ENCODE results near the gene SOX21. TPM values are rescaled to one million over a fixed set of nuclear protein-coding genes. Genes with fewer than 3 reads are reported as not detected.
"Not testable (repeated sequence)": the region's sequence is repeated elsewhere in the genome, so short reads cannot be mapped to it uniquely, and the experiment has no call there.

The SOX21 gene
- polyA plus RNA-seq, 2 donors = 8.5 to 9.6 TPM

DNA sequence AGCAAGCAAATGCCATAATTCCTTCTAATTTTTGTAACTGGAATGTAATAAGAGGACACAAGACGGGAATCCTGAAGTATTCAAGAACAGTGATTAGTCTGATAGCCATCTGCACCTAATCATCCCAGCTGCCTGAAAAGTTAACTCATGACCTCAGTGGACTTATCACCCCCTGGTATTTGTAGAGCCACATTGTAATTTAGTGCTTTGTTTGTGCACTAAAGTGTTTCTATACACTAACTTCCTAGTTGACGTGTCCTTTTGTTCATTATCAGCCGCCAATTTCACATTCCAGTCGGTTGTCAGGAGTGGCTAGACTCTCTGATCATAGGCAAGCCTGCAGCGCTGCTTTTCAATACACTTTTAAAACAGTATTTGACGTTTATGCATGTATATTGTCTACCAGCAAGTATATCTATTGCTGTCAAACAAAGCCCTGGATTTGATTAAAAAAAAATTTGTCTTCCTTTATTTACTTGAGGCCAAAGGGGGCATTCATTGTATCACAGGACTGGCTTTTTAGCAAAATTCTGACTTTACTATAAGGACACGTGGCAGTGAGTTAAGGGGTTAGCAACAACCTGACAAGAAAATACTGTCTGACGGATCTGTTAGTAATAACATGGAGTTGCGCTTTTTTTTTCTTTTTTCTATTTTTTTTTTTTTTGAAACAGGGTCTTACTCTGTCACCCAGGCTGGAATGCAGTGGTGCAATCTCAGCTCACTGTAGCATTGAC lies 10.4 kb upstream of the SOX21 start:
- Histone ChIP-seq H3K36me3 (ENCODE audit: control insufficient read depth in 2 of 2, insufficient read depth in 2 of 2, low read length in 1 of 2) (no peaks in the 10 kb centered on the region), H3K9me3 (ENCODE audit: control insufficient read depth in 2 of 2, insufficient read depth in 1 of 2, low read depth in 1 of 2, low read length in 1 of 2) (no peaks in the 10 kb centered on the region), H3K4me3 (ENCODE audit: low read depth in 1 of 2, low read length in 2 of 2) (no peak overlapping the region), H3K27me3 (ENCODE audit: control insufficient read depth in 1 of 2, insufficient read depth in 2 of 2, low read length in 2 of 2) (no peaks in the 10 kb centered on the region), H3K27ac (ENCODE audit: low read depth in 2 of 2, low read length in 1 of 2) (no peak overlapping the region), H3K4me1 (ENCODE audit: control insufficient read depth in 2 of 2, insufficient read depth in 2 of 2, low read length in 1 of 2) (peaks cover 0 to 2% of the 10 kb centered on the region in 2 donors)
- WGBS, 2 donors = 57 to 68% methylated on average over 9 of the region's 9 CpGs

DNA sequence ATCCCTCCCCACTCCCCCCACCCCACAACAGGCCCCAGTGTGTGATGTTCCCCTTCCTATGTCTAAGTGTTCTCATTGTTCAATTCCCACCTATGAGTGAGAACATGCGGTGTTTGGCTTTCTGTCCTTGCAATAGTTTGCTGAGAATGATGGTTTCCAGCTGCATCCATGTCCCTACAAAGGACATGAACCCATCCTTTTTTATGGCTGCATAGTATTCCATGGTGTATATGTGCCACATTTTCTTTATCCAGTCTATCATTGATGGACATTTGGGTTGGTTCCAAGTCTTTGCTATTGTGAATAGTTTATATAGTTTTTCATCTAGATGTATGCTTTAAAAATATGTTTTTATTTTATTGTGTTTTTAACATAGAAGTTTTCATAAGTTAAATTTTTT lies 6.4 kb upstream of the SOX21 start:
- not testable (repeated sequence) for H3K36me3 ChIP-seq (ENCODE audit: control insufficient read depth in 2 of 2, insufficient read depth in 2 of 2, low read length in 1 of 2); H3K4me1 ChIP-seq (ENCODE audit: control insufficient read depth in 2 of 2, insufficient read depth in 2 of 2, low read length in 1 of 2); H3K27me3 ChIP-seq (ENCODE audit: control insufficient read depth in 1 of 2, insufficient read depth in 2 of 2, low read length in 2 of 2); H3K27ac ChIP-seq (ENCODE audit: low read depth in 2 of 2, low read length in 1 of 2); H3K4me3 ChIP-seq (ENCODE audit: low read depth in 1 of 2, low read length in 2 of 2); H3K9me3 ChIP-seq (ENCODE audit: control insufficient read depth in 2 of 2, insufficient read depth in 1 of 2, low read depth in 1 of 2, low read length in 1 of 2)
- WGBS, 2 donors = 85 to 96% methylated on average over 1 of the region's 1 CpG

DNA sequence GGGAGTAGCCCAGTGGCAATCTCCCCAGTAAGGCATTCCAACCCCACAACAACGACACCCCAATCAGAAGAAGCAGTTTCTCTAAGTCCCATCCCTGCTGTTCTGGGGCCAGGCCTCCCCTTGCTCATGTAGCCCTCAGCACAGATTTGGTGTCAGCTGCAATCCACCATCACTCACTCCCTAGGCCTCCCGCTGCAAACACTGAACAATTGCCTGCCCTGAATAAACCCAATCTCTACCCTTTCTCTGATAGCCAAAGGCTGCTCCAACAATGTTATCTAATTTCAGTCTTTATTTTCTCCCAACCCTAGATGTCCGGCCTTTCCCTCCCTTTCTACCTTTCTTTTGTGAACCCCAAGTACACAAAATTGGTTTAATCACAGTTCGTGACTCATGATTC lies 5.6 kb upstream of the SOX21 start:
- no peaks in the 10 kb centered on the region for H3K9me3 ChIP-seq (ENCODE audit: control insufficient read depth in 2 of 2, insufficient read depth in 1 of 2, low read depth in 1 of 2, low read length in 1 of 2)
- no peaks in the 10 kb centered on the region for H3K36me3 ChIP-seq (ENCODE audit: control insufficient read depth in 2 of 2, insufficient read depth in 2 of 2, low read length in 1 of 2)
- H3K27me3 ChIP-seq (ENCODE audit: control insufficient read depth in 1 of 2, insufficient read depth in 2 of 2, low read length in 2 of 2) = no peaks in the 10 kb centered on the region
- WGBS, 2 donors = 79% methylated on average over 4 of the region's 4 CpGs
- H3K4me3 ChIP-seq (ENCODE audit: low read depth in 1 of 2, low read length in 2 of 2) = no peak overlapping the region
- H3K4me1 ChIP-seq (ENCODE audit: control insufficient read depth in 2 of 2, insufficient read depth in 2 of 2, low read length in 1 of 2) = peaks cover 0 to 3% of the 10 kb centered on the region in 2 donors
- H3K27ac ChIP-seq (ENCODE audit: low read depth in 2 of 2, low read length in 1 of 2) = peak overlapping the region in 1 of 2 donors; percentile 11

DNA sequence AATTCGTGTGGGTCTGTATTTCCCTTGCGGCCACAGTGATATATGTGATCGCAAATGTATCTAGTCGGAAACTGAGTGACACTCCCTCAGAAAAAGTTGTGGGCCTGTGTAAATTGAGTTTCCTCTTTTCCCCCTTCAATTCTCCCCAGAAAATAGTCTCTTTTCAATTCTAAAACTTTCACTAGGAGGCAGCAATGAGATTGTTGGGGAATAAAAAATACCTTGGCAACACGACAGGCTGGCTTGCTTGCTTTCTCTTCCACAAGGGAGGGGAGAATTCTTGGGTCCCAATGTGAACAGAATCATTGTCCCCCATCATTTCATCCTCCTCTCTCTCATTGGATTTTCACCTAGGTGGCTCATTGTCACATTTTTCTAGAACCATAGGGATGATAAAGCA lies 3.7 kb upstream of the SOX21 start:
- no peak overlapping the region for H3K27ac ChIP-seq (ENCODE audit: low read depth in 2 of 2, low read length in 1 of 2)
- no peaks in the 10 kb centered on the region for H3K9me3 ChIP-seq (ENCODE audit: control insufficient read depth in 2 of 2, insufficient read depth in 1 of 2, low read depth in 1 of 2, low read length in 1 of 2)
- no peaks in the 10 kb centered on the region for H3K36me3 ChIP-seq (ENCODE audit: control insufficient read depth in 2 of 2, insufficient read depth in 2 of 2, low read length in 1 of 2)
- H3K27me3 ChIP-seq (ENCODE audit: control insufficient read depth in 1 of 2, insufficient read depth in 2 of 2, low read length in 2 of 2) = peaks cover 0 to 2% of the 10 kb centered on the region in 2 donors
- H3K4me1 ChIP-seq (ENCODE audit: control insufficient read depth in 2 of 2, insufficient read depth in 2 of 2, low read length in 1 of 2) = peaks cover 0 to 5% of the 10 kb centered on the region in 2 donors
- WGBS, 2 donors = 60 to 63% methylated on average over 5 of the region's 5 CpGs
- no peak overlapping the region for H3K4me3 ChIP-seq (ENCODE audit: low read depth in 1 of 2, low read length in 2 of 2)

DNA sequence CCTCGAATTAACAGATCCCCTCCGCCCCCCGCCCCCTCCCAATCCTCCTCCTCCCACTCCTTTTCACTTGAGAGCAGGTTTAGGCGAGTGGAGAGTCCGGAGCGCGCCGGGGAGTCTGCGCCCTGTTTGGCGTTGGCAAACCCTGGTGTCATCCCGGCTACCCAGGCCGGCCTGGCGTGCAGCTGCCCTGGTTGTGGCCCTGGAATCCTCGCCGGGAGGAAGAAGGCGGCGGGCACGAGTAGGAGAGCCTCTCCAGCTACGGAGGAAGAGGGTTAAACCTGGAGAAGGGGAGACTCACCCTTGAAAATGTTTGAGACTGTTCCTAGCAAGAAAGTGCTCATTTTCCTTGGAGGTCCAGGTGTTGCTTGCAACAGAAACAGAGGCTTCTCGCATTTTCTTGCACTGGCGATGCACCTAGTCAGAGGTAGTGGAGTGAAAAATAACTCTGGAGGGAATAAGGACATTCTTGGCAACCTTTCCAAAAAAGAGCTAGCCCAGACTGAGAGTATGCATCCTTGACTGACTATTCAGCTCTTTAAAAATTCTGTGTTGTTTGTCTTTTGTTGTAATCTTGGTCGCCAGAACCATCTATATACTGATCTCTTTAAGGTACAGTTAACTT lies 1.3 kb upstream of the SOX21 start:
- WGBS, 2 donors = 5 to 6% methylated on average over 22 of the region's 22 CpGs
- peak overlapping the region; percentile 80 to 86 for H3K27ac ChIP-seq (ENCODE audit: low read depth in 2 of 2, low read length in 1 of 2)
- H3K27me3 ChIP-seq (ENCODE audit: control insufficient read depth in 1 of 2, insufficient read depth in 2 of 2, low read length in 2 of 2) = peaks cover 0 to 5% of the 10 kb centered on the region in 2 donors
- peak overlapping the region; percentile 66 to 74 for H3K4me3 ChIP-seq (ENCODE audit: low read depth in 1 of 2, low read length in 2 of 2)
- no peaks in the 10 kb centered on the region for H3K36me3 ChIP-seq (ENCODE audit: control insufficient read depth in 2 of 2, insufficient read depth in 2 of 2, low read length in 1 of 2)
- H3K9me3 ChIP-seq (ENCODE audit: control insufficient read depth in 2 of 2, insufficient read depth in 1 of 2, low read depth in 1 of 2, low read length in 1 of 2) = no peaks in the 10 kb centered on the region
- H3K4me1 ChIP-seq (ENCODE audit: control insufficient read depth in 2 of 2, insufficient read depth in 2 of 2, low read length in 1 of 2) = peaks cover 0 to 8% of the 10 kb centered on the region in 2 donors

DNA sequence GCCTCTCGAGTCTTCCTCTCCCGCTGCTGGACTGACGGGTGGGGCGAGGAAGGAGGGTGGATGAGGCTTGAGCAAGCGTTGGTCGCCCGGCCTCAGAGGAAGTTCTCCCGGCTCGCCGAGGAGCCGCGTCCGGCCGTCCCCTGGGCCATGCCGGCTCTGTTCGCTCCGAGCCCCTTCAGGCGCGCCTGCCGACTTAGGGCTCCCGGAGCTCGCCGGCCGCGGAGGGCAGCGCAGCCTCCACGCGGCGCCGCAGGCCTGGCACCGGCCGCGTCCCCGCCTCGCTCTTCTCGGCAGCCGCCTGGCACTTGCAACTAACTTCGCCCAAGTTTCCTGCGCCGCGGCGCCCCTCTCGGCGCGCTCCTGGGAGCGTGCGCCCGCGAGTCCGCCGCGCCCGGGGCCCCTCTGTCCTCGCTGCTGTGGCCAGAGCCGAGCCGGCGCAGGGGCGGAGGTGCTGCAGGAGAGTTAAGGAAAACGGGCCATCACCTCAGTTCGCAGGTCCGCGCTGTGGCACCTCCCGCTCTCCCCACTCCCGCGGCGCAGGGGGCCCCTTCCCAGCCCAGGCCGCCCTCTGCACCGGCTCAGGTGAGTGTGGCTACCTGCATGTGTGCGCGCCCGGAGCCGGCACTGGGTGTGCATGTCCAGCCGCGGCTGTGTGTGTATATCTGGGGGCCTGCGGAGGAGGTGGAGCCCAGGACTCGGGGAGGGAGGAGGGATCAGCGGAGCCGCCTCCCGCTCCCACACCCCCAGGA lies 641 bp upstream of the SOX21 start:
- Histone ChIP-seq H3K36me3 (ENCODE audit: control insufficient read depth in 2 of 2, insufficient read depth in 2 of 2, low read length in 1 of 2) (no peaks in the 10 kb centered on the region), H3K27me3 (ENCODE audit: control insufficient read depth in 1 of 2, insufficient read depth in 2 of 2, low read length in 2 of 2) (peaks cover 0 to 10% of the 10 kb centered on the region in 2 donors), H3K4me3 (ENCODE audit: low read depth in 1 of 2, low read length in 2 of 2) (peak overlapping the region; percentile 66 to 74), H3K27ac (ENCODE audit: low read depth in 2 of 2, low read length in 1 of 2) (peak overlapping the region; percentile 80 to 86), H3K9me3 (ENCODE audit: control insufficient read depth in 2 of 2, insufficient read depth in 1 of 2, low read depth in 1 of 2, low read length in 1 of 2) (no peaks in the 10 kb centered on the region), H3K4me1 (ENCODE audit: control insufficient read depth in 2 of 2, insufficient read depth in 2 of 2, low read length in 1 of 2) (peaks cover 0 to 8% of the 10 kb centered on the region in 2 donors)
- WGBS, 2 donors = 1% methylated on average over 67 to 79 of the region's 79 CpGs

DNA sequence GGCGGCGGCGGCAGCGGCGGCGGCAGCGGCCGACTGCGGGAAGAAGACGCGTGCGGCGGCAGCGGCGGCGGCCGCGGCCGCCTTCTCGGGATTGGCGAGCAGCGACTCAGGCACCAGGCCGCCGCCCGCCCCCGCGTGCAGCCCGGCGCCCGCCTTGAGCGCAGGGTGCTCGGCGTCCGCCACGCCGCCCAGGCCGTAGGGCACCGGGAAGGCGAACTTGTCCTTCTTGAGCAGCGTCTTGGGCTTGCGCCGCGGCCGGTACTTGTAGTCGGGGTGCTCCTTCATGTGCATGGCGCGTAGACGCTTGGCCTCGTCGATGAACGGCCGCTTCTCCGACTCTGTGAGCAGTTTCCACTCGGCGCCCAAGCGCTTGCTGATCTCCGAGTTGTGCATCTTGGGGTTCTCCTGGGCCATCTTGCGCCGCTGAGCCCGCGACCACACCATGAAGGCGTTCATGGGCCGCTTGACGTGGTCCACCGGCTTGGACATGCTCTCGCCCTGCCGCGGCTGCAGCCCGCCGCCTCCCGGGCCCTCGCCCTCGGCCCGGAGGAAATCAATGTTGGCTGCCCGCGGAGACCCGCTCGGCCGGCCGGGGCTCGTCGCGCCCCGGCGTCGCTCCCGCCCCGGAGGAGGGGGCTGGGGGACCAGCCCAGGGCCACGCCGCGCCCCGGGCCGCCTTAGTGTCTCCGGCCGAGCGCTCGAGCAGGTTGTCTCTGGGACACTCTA lies 621 bp downstream of the SOX21 start:
- peaks cover 0 to 11% of the 10 kb centered on the region in 2 donors for H3K27me3 ChIP-seq (ENCODE audit: control insufficient read depth in 1 of 2, insufficient read depth in 2 of 2, low read length in 2 of 2)
- no peaks in the 10 kb centered on the region for H3K36me3 ChIP-seq (ENCODE audit: control insufficient read depth in 2 of 2, insufficient read depth in 2 of 2, low read length in 1 of 2)
- H3K27ac ChIP-seq (ENCODE audit: low read depth in 2 of 2, low read length in 1 of 2) = peak overlapping the region; percentile 80 to 86
- H3K9me3 ChIP-seq (ENCODE audit: control insufficient read depth in 2 of 2, insufficient read depth in 1 of 2, low read depth in 1 of 2, low read length in 1 of 2) = no peaks in the 10 kb centered on the region
- H3K4me1 ChIP-seq (ENCODE audit: control insufficient read depth in 2 of 2, insufficient read depth in 2 of 2, low read length in 1 of 2) = peaks cover 0 to 5% of the 10 kb centered on the region in 2 donors
- H3K4me3 ChIP-seq (ENCODE audit: low read depth in 1 of 2, low read length in 2 of 2) = peak overlapping the region; percentile 66 to 74
- 2% methylated on average over 71 to 97 of the region's 97 CpGs for WGBS, 2 donors

DNA sequence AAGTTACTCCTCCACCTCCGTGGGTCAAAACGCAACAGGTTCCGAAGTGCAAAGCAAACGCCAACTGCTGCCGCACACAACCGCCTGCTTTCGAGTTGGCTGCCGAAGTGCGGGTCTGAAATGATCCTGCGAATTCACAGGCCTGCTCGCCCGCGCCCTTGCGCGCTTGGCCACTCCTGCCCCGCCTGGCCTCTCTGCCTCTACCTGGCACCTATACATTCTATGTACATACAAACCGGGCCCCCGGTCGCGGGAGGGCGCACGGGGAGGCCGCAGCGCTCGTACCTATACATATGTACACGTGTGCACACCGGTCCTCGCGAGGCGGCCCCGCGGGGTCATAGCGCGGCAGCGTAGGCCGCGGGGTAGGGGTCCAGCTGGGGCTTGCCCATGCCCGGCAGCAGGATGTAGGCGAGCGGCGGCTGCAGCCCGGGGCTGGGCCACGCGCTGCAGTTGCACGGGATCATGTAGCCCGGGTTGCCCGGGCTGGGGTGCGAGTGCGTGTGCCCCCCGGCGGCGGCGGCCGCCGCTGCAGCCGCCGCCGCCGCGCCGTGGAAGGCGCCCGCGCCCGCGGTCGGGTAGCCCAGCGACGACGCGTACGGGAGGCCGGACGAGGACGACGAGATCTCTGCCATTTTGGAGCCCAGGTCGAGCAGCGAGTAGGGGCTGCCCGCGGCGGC lies 1.3 kb downstream of the SOX21 start:
- peaks cover 0 to 11% of the 10 kb centered on the region in 2 donors for H3K27me3 ChIP-seq (ENCODE audit: control insufficient read depth in 1 of 2, insufficient read depth in 2 of 2, low read length in 2 of 2)
- peaks cover 0 to 5% of the 10 kb centered on the region in 2 donors for H3K4me1 ChIP-seq (ENCODE audit: control insufficient read depth in 2 of 2, insufficient read depth in 2 of 2, low read length in 1 of 2)
- WGBS, 2 donors = 2% methylated on average over 64 to 81 of the region's 81 CpGs
- no peaks in the 10 kb centered on the region for H3K9me3 ChIP-seq (ENCODE audit: control insufficient read depth in 2 of 2, insufficient read depth in 1 of 2, low read depth in 1 of 2, low read length in 1 of 2)
- peak overlapping the region; percentile 80 to 86 for H3K27ac ChIP-seq (ENCODE audit: low read depth in 2 of 2, low read length in 1 of 2)
- H3K4me3 ChIP-seq (ENCODE audit: low read depth in 1 of 2, low read length in 2 of 2) = peak overlapping the region; percentile 66 to 74
- H3K36me3 ChIP-seq (ENCODE audit: control insufficient read depth in 2 of 2, insufficient read depth in 2 of 2, low read length in 1 of 2) = no peaks in the 10 kb centered on the region

All from esophagus (tissue), 2 donors.